HPDE6-E6E7 (cell line): ENCODE data around the gene MINDY4.
A peak's percentile ranks its signal among the peaks of the same experiment; 100 is the strongest.
"Not testable (repeated sequence)": the region's sequence is repeated elsewhere in the genome, so short reads cannot be mapped to it uniquely, and the experiment has no call there.

Experiments
- DNase-seq: peaks from one replicate; pipeline ENCODE4 v3.0.0; 2011; ENCODE audit warnings: missing footprints; ENCODE audit errors: extremely low spot score

The MINDY4 gene

DNA sequence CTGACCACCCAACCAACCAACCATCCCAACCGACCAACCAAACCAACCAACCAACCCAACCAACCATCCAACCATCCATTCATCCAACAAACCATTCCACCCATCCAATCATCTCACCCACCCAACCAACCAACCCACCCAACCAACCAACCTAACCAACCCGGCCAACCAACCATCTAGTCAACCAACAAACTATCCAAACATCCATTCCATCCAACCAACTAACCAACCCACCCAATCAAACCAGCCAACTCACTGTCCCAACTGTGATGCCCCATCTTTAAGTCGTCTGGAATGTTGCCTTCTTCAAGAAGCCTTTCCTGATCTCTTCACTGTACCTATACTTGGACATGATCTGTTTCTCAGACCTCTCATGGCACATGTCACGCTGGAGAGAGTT is 31.6 kb downstream of the MINDY4 start:
- no peak for DNase-seq

DNA sequence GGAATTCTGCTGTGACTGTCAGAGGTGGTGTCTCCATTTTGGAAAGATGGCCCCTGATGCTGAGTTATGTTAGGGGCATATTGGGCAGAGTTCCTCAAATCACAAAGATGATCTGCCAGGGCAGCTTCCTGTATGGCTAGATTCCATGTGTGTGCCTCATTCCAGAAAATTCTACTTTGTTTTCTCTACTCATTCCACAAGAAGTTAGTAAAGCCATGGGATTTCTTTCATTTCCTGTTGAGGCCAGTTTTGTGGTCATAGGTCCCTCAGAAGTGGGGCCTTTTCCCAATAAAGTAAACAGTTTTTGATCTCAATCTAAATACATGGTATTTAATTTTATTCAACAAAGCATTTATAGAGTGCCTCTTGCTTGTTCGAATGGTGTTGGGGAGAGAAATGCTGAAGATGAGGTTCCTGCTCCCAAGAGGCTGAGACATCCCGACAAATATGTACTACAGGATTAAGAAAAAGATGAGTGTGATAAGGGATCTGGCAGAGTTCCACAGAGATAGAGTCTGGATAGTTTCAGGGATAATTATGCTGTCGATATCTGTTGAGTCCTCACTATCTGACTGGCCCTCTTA is 33.0 kb downstream of the MINDY4 start:
- no peak for DNase-seq

DNA sequence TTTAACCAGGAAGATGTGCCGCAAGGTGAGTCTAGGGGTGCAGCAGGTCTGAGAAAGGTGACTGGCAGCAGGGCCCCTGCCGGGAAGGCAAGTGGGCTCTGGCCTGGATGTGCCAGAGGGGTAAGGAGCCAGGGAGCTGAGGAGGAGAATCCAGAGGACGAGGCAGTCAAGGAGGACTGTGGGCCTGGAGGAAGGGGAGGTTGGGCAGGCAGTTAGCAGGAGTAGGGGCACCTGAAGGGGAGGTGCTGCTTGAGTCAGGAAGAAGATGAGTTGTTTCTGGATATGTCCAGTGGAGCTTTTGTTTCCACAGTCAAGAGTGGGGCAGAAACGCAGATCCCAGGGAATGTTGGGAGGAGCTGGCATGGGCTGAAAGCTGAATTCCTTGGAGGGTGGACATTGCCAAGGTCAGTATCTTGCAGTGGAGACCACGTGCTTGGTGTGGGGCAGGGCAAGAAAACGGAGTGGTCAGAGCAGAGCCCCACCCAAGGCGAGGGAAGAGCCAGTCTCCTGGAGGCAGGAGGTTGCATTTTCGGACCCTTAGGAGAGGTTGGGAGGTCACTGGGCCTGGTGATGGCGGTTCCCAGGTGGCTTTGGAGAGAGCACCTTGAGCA is 34.0 kb downstream of the MINDY4 start:
- no peak for DNase-seq

DNA sequence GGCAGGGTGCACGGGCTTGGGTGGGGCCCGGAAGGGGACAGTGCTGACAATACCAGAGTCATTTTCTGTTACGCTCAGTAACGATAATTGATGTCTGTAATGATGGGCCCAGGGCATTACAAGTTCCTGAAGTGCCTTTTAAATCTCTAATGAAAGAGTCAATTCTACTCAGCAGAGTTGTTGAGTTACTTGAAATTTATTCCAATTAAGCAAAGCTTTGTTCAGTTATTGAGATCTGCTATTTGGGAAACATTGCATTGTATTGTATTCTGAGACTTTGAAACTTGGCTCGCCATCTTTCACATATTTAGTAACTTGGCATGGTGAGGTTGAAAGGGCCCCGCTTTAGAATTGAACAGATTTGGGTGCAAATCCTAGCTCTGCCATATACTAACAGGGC is 34.7 kb downstream of the MINDY4 start:
- DNase-seq, result no peak

DNA sequence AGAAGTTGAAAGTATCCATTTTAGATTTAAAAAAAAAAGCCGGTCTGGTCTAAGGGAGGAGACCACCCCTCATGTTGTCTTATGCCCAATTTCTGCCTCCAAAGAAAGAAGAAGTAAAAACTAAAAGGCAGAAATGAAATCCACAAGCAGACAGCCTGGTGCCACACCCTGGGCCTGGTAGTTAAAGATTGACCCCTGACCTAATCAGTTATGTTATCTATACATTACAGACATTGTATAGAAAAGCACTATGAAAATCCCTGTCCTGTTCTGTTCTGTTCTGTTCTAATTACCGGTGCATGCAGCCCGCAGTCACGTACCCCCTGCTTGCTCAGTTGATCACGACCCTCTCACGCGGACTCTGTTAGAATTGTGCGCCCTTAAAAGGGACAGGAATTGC is 36.3 kb downstream of the MINDY4 start:
- DNase-seq, result not testable (repeated sequence)

DNA sequence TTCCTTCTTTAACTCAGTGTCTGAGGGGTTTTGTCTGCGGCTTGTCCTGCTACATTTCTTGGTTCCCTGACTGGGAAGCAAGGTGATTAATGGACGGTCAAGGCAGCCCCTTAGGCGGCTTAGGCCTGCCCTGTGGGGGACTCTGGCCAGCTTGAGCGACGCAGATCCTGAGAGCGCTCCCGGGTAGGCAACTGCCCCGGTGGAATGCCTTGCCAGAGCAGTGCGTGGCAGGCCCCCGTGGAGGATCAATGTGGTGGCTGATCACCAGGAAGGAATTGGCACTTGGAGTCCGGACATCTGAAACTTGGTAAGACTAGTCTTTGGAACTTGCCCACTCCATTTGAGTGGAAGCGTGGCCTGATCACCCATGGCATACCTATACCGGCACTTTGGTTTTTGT is 36.7 kb downstream of the MINDY4 start:
- not testable (repeated sequence) for DNase-seq

DNA sequence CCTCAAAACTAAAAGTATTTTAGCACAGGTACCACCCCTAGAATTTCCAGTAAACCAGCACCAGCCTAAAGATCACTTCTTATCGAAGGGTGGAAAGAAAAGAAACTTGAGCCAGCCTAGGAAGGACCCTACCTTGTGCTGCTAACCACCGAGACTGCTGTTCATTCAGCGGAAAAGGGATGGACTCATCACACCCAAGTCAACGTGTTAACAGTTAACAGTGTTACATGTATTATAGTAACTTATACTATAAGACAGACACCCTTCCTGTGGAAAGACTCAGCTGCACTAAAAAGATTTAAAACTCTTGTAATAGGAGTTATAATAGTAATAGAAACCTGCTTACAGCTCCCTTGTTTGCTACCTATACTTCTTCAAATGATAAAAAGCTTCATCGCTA is 39.8 kb downstream of the MINDY4 start:
- DNase-seq, result no peak

DNA sequence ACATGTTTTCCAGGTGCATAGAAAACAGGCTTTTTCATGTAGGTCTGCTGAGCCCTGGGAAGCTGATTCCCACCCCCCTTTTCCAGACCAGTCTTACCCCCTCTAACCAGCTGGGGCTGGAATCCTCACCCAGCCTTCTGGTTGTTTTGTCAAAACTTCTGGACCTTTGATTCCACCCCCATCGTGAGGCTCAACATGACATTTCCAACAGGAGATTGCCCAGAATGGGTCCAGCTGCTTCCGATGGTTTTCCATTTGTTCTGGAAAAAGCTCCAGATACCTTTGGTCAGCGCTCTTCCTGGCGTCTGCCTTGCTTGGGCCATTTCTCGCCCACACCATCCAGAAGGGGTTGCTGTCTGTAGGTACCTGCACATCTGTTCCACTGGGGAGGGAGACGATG is 41.5 kb downstream of the MINDY4 start:
- no peak for DNase-seq

DNA sequence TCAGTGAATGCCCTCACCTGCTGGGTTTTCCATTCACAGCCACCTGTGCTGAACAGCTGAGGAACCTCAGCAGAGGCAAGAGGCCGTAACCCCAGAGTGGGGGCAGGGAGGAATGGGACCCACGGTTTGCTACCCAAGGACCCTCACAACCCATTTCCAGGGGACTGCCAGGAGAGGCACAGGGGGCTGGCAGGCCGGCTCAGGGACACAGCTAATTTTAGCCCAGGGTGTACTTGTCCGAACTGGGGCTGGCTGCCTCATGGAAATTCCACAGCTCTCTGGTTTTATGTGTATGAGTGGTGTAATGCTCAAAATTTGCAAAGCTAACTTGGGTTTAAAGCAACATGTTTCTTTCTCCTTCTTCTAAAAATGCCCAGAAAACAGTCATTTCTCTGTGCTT is 42.2 kb downstream of the MINDY4 start:
- no peak for DNase-seq

DNA sequence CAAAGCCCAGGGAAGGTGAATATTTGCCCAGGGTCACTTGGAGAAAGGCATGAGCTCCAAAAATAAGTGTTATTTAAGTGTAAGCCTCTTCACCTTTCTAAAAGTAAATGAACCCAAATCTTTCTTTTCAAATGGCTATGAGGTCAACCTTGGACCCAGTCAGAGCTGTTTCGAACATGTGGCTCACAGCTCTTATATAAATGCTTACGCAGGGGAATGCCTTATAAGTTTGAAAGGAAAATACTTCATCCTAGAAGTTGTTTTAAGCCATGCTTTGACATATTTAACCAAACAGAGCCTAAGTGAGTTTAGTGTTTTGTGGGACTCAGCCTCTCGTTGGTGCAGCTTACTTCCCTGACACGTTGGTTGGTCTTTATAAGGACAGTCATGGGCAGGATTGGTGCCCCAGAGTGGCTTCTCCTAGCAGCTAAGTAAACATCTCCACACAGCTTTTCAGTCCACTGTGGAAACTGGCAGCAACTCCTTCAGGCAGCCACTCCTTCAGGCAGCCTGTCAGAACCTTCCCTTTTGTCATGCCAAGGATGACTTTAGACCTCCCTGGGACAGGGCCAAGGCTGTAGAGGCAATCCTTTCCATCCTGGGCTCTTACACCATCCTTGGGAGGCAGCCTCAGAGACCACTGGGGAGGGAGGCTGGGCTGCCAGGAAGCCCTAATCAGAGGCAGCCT is 43.6 kb downstream of the MINDY4 start:
- no peak for DNase-seq

DNA sequence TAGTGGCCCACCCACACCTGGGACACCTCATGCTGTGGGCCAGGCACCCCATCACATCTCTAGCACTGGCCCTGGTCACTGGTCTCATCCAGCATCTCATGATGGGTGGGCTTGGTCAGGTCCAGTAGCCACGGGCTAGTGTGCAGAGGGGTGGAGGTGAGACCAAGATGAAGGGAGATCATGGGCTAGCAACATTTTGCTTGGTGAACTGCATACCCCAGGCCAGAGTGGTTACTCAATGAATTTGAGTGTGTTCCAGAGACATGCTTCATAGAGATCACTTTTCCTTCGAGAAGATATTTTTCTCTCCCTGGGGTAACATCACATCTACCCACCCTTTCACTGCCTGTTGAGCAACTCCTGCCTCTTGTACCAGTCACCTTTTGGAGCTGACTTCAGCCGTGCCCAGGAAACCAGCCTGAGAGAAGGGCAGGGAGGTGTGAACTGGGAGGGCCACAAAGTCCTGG is 44.2 kb downstream of the MINDY4 start:
- no peak for DNase-seq

DNA sequence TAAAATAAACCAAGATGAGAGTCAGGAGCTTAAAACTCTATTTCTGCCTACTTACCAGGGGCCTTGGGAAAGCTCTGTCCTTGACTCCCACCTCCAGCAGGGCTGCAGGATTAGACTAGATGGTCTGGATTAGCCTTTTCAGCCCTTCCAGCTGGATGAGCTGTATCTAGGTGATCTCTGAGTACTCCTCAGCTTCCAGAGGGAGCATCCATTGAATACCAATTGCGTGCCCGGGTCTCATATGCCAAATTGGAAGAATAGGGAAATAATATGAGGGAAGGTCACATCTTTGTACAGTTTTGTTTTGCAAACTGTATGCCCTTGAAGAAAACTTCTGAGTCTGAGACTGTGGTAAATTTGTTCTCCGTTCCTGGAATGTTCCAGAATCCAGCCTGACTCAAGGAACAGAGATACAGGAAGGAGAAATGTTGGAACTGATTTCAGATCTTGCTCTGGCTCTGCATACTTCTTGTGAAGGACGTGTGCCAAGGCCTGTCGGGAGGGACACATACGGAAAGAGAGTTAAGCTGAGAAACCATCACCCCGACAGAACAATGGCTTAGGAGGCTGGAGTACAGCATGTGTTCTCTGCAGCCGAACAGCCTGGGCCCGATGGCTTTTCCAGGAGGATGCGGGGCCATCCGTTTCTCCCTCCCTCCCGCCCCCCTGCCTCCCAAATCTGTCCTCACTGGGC is 44.9 kb downstream of the MINDY4 start:
- DNase-seq, result no peak

DNA sequence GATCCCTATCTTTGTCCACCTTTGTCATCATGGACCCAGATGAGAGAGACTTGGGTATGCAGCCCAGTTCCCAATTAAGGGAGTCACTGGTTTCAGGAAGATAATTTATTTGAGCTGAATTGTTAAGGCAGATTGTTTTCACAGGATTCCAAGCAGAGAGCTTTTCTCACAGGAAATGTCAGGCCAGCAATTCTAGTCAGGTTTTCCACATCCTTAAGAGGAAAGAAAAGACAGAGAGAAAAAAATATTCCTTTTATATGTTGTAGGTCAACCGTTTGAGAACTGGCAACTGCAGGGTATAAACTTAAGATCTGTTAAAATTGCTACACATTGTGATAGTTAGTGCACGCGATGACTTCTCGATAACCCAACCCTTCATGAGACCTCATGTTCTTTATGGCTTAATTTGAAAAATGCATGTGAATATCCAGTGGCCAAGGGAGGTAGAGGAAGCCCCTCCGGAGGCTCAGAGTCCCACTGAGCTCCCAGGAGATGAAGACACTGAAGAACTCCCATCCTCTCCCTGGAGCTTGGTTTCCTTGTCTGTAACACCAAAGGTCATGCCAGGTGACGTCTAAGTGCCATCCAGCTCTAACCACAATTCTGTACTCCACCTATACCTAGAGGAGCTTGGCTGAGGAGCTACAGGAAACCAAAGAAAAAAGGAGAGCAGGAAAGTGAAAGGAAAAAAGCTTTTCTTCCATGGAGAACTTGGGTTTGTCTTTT is 45.6 kb downstream of the MINDY4 start:
- no peak for DNase-seq

DNA sequence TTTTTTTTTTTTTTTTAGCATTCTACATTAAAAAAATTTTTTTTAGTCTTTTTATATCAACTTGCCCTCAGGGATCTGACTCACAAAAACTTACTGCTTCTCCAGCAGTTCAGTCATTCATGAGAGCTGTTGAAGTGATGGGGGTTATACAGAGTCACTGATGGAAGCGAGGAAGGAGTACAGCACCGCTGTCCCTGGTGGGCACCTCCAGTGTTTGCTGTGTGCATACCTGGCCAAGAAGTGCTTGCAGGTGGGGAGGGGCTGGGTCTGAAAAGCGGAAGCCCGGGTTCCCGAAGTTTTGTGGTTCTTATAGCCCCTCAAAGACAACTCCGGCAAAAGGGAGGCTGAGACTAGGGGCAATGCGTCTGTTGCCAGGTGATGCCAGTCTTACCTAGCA is 46.2 kb downstream of the MINDY4 start:
- DNase-seq, result peak; percentile 35

DNA sequence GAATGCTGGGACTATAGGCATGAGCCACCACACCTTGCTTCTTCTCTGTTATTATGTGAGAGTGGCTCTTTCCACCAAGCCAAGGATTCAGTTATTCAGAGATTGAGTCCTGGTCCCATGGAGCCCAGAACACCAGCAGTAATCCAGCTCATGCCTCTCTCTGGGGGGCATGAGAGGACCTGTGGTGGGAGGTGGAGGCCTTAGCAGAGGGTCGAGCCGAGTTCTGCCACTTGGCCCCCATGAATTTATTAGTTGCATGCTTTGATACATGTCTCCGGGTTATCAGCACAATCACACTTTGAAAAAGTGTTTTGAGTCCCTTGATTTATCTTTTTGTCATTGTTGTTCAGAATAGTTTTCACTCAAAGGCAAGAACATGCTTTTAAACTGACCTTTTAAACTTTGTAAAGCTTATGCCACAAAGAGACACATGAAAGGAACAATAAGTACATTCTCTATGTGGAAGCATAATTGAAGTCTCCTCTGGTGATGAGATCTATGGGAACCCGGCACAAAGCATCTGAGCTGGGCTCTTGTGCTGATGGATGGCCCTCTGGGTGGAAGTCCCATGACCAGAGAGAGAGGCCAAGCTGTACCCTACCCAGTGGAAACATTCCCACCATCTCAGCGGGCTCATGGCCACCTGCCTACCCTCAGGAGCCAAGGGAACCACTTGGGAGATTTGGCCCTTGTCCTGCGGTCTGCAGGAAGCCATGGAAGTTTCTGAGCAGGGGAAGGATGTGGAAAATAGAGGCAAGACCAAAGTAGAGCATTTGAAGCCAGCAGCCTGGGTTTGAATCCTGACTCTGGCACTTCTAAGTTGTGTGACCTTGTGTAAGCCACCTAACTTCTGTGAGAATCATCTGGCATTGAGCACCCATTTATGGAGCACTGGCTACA is 53.9 kb downstream of the MINDY4 start:
- no peak for DNase-seq

DNA sequence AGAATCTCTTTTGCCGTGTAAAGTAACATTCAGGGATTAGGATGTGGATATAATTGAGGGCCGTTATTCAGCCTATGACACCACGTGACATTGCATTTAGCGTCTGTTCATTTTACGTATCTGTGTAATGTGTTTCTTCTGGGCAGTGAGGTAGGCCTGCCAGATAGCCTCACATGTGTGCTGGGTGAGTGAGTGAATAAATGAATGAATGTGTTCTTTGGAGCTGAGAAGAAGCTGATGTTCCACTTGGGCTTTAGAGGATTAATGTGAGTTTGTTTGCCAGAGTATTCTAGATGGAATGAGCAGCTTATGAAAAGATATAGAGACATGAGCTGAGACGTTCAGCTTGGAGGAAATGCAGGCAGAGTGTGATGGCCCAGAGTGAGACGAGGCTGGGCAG is 55.0 kb downstream of the MINDY4 start:
- DNase-seq, result no peak

DNA sequence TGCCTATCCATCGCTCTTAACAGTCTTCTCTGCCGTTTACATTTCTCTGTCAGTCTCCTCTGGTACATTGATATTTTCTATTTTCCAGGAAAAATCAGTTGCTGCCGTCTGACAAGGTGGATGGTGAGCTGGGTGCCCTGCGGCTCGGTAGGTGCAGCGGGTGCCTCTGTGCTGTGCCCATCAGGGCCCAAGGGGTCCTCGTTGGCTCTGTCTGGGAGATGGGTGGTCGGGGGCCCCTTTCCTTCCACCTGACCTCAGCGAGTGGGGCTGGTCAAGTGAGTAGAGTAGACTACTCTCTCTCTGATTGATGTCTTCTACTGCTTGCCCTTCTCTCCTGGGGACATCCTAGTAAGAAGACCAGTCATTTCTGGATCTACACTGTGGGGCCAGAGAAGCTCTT is 57.4 kb downstream of the MINDY4 start:
- no peak for DNase-seq

DNA sequence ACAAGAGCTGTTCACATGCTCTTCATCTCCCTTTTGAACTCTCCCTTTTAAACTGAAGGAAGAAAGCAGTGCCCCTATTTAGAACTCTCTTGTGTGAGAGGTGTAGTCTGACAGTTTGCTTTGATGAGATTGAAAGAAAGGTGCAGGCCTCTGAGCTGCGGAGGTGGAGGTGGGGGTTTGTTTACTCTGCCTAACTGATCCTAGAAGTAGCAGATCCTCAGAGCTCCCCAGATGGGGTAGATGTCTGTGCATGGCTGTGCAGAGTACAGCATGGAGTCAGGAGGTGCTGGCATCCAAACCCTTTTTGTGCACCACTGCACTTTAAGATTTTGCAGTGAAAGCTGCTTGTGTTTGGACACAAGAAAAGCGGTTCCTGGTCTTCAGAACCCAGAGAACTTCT is 58.3 kb downstream of the MINDY4 start:
- DNase-seq, result no peak

DNA sequence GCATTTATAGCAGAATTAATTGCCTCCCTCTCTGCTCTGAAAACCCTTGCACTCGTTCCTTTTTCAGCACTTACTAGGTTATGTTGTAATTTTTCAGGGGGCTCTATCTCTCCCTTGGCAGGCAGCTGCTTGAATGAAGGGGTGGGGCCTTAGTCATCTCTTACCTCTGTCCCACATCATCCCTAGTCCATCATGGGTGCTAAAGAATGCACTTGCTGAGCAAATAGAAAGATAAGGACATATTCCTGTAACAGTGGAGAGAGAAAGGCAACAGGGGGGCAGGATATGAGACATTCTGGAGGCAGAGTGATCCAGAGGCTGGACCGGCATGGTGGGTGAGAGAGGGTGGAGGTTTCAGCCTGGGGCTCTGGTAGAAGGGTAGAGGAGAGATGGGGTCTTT is 60.0 kb downstream of the MINDY4 start:
- DNase-seq, result no peak

DNA sequence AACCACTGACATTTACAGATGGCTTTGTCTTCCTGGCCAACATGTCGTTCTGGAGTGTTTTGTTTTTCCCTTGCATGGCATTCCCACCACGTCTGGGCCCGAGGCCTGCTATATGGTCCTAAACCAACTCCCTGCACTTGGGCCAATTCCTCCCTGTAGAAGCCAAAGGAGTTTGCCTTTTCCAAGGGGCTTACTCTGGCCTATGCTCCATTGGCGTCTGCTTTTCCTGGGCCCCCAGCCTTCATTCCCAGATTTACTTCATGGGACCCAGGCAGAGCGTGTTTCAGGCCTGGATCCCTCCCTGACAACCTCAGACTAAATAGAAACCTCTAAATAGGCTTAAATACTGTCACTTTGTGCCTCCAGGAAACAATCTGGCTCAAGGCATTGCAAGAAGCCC is 60.7 kb downstream of the MINDY4 start:
- DNase-seq, result no peak
